Lower lobe of right lung (tissue), 2 donors: ENCODE results near the gene HEMK1. TPM values are rescaled to one million over a fixed set of nuclear protein-coding genes. Genes with fewer than 3 reads are reported as not detected.

Experiments
- ATAC-seq, 2 donors: fragments of 200-7000 bp; cut with Tn5 transposase; one replicate each; pipeline ENCODE4 v1.9.1; 2020 to 2022; ENCODE audit warnings: mild to moderate bottlenecking in 2 of 2, moderate library complexity in 2 of 2
- DNase-seq: peaks from one replicate; pipeline ENCODE4 v3.0.0-alpha.2; 2020
- H3K27ac ChIP-seq: fragments of 200-600 bp; one replicate; pipeline ENCODE4 v1.8.0; 2022
- H3K27me3 ChIP-seq: fragments of 200-600 bp; one replicate; pipeline ENCODE4 v1.8.0; 2022; ENCODE audit warnings: low read depth
- H3K36me3 ChIP-seq: fragments of 200-600 bp; one replicate; pipeline ENCODE4 v1.8.0; 2022; ENCODE audit warnings: mild to moderate bottlenecking
- H3K4me1 ChIP-seq: fragments of 200-600 bp; one replicate; pipeline ENCODE4 v1.8.0; 2022
- H3K4me3 ChIP-seq: fragments of 200-600 bp; one replicate; pipeline ENCODE4 v1.8.0; 2022; ENCODE audit warnings: mild to moderate bottlenecking
- H3K9me3 ChIP-seq: fragments of 200-600 bp; one replicate; pipeline ENCODE4 v1.8.0; 2022
- intact Hi-C: fragments of 100-400 bp; cut with DNase I; formaldehyde crosslinking; loops from one replicate; pipeline ENCODE4 v1.11.0; 2022
- total RNA-seq: library from RNA; stranded (reverse); fragmentation: NEBNext Ultra II Directional; extraction: Animal tissue kit (Norgen Biotek cat#: 25700); gene quantifications from one replicate; pipeline ENCODE4 v1.2.1, GENCODE V29; 2021
- TF ChIP-seq, protein P1 (sequence below): fragments of 200-600 bp; IDR thresholded peaks from one replicate; pipeline ENCODE4 v1.8.0; 2022; ENCODE audit warnings: antibody characterized with exemption, mild to moderate bottlenecking
- donor health status: DM: no; HTN: yes; CAD: no; lungs with severe emphysema.

The HEMK1 gene
- total RNA-seq, 1 donor from 2014 or later, result 28.4 TPM

DNA sequence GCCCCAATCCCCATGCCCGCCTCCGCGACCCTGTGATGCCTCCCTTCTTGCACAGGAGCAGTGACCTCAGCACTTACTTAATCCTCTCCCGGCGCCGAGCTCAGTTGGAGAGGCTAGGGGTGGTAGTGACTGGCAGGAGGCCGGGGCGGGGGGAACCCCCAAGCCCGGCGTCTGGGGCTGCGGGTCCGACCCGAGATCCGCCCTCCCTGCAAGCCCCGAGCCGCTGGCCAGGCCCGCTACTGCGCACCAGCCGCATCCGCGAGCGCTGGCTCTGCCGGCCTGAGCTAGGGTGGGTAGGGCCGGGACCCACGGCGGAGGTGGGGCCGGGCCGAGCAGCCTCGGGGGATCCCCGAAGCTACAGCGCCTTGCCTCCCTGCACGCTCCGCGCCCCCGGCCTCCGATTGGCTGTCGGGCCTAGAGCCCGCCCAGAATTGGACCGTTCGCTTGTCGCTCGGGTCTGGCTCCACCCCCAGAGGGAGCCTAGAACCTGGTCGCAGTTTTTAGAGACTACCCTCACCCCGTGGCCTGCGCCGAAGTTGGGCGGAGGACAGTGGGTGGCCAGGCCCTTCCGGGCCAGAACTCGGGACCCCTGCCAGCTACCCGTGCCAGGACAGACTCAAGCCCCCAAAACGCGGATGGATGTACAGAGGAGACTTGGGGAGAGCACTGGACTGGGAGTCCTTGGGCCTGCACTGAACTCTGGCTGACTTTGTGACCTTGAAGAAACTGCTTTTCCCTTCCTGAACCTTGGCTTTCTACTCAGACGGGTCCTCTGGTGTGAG is 1.7 kb upstream of the HEMK1 start, which contains the start of gene C3orf18:
TSS of gene C3orf18 (minus strand) at position 362 of the 782 bp plus-strand sequence. CDS start 2,048 bp downstream, outside the sequence.
- Histone ChIP-seq H3K4me1 (peaks cover 42% of the 10 kb centered on the region), H3K9me3 (no peaks in the 10 kb centered on the region), H3K27me3 (no peaks in the 10 kb centered on the region), H3K36me3 (peaks cover 3% of the 10 kb centered on the region), H3K4me3 (peak within 1 kb of the TSS; percentile 85), H3K27ac (peak within 1 kb of the TSS; percentile 92)
- intact Hi-C loops, result no loop called here
- DNase-seq (peak; percentile 96), ATAC-seq (peak; percentile 84 to 87)
- TF ChIP-seq, protein P1, sequence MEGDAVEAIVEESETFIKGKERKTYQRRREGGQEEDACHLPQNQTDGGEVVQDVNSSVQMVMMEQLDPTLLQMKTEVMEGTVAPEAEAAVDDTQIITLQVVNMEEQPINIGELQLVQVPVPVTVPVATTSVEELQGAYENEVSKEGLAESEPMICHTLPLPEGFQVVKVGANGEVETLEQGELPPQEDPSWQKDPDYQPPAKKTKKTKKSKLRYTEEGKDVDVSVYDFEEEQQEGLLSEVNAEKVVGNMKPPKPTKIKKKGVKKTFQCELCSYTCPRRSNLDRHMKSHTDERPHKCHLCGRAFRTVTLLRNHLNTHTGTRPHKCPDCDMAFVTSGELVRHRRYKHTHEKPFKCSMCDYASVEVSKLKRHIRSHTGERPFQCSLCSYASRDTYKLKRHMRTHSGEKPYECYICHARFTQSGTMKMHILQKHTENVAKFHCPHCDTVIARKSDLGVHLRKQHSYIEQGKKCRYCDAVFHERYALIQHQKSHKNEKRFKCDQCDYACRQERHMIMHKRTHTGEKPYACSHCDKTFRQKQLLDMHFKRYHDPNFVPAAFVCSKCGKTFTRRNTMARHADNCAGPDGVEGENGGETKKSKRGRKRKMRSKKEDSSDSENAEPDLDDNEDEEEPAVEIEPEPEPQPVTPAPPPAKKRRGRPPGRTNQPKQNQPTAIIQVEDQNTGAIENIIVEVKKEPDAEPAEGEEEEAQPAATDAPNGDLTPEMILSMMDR, result no peak

- ATAC-seq (no peak), DNase-seq (no peak)
- H3K36me3 ChIP-seq, result peaks cover 10% of the 10 kb centered on the region
- intact Hi-C loops, result loop anchor here (5.0 kb wide), 1 partner anchor 42 kb away; the partner anchor contains the start of gene CISH
- peaks cover 53% of the 10 kb centered on the region for H3K4me1 ChIP-seq
- no peaks in the 10 kb centered on the region for H3K9me3 ChIP-seq
- H3K27me3 ChIP-seq, result no peaks in the 10 kb centered on the region
- H3K4me3 ChIP-seq, result no peak overlapping the region
- TF ChIP-seq, protein P1, result no peak
- peak overlapping the region; percentile 92 for H3K27ac ChIP-seq
Measured at GRCh38 chr3:50570508-50571279, 1.4 kb downstream of the HEMK1 start.

DNA sequence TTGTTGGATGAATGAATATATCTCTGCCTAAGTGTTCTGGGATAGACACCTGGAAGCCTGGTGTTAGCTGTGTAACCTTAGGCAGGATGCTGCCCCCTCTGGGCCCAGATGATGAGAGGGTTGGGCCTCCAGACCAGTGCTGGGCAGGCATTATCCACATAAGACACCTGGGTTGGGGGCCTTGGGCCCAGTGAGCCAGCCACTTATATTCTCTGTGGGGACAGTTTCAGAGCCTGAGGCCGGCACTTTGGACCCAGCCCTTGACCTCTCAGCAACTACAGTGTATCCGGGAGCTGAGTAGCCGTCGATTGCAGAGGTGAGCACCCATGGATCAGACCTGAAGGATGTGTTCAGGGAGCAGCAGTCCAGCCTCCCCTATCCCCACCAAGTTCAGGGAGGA is 2.2 kb downstream of the HEMK1 start:
- Histone ChIP-seq H3K9me3 (no peaks in the 10 kb centered on the region), H3K36me3 (peaks cover 17% of the 10 kb centered on the region), H3K4me1 (peaks cover 53% of the 10 kb centered on the region), H3K27ac (no peak overlapping the region), H3K27me3 (no peaks in the 10 kb centered on the region), H3K4me3 (no peak overlapping the region)
- ATAC-seq (no peak), DNase-seq (no peak)
- TF ChIP-seq, protein P1, result no peak
- intact Hi-C loops, result loop anchor here (5.0 kb wide), 1 partner anchor 41 kb away; the partner anchor contains the start of gene CISH

GRCh38 chr3:50572158-50572557 is 2.8 kb downstream of the HEMK1 start:
- Histone ChIP-seq H3K27ac (peak overlapping the region; percentile 60), H3K36me3 (peaks cover 23% of the 10 kb centered on the region), H3K9me3 (no peaks in the 10 kb centered on the region), H3K4me1 (peaks cover 46% of the 10 kb centered on the region), H3K4me3 (no peak overlapping the region), H3K27me3 (no peaks in the 10 kb centered on the region)
- intact Hi-C loops, result loop anchor here (5.0 kb wide), 1 partner anchor 40 kb away; the partner anchor contains the start of gene CISH
- ATAC-seq (peak; percentile 50), DNase-seq (peak; percentile 82)
- TF ChIP-seq, protein P1, result peak; percentile 94

DNA sequence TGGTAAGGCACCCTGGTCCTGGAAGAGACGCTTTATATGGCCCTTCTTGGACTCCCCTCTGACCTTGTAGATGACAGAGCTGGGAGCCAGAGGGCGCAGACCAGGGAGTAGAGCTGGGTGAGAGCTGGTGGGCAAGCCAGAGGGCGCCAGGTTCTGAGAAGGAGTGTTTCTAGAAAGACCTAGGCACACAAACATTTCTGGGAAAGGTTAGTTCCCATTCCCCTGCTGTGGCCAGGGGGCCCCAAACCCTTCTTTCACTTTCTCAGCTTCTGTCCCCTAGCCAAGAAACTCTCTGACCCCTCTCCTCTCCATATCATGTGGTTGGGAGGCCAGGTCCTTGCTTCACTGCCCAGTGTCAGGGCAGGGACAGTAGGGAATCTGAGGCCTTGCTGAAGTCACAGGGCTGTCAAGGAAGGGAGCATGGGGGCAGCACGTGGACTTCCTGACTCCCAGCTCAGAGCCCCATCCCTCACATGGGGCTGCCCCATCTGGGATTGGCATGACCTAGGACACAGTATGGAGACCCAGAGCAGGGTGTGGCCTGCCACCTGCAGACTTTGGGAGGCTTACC is 3.6 kb downstream of the HEMK1 start:
- H3K9me3 ChIP-seq, result no peaks in the 10 kb centered on the region
- no peak for ATAC-seq
- intact Hi-C loops, result loop anchor here (5.0 kb wide), 1 partner anchor 39 kb away; the partner anchor contains the start of gene CISH
- no peak overlapping the region for H3K4me3 ChIP-seq
- H3K27ac ChIP-seq, result peak overlapping the region; percentile 60
- DNase-seq, result no peak
- H3K27me3 ChIP-seq, result no peaks in the 10 kb centered on the region
- H3K36me3 ChIP-seq, result peaks cover 31% of the 10 kb centered on the region
- TF ChIP-seq, protein P1, result no peak
- peaks cover 39% of the 10 kb centered on the region for H3K4me1 ChIP-seq
